GM19463 (cell line): ENCODE data around the gene NDUFV3.
"Not testable (repeated sequence)": the region's sequence is repeated elsewhere in the genome, so short reads cannot be mapped to it uniquely, and the experiment has no call there.

Source experiments
- ATAC-seq: cut with Tn5 transposase; IDR thresholded peaks from one replicate; pipeline ENCODE4 v1.9.1; 2021; ENCODE audit warnings: mild to moderate bottlenecking, moderate library complexity; ENCODE audit not compliant: unreplicated experiment

NDUFV3 gene

DNA sequence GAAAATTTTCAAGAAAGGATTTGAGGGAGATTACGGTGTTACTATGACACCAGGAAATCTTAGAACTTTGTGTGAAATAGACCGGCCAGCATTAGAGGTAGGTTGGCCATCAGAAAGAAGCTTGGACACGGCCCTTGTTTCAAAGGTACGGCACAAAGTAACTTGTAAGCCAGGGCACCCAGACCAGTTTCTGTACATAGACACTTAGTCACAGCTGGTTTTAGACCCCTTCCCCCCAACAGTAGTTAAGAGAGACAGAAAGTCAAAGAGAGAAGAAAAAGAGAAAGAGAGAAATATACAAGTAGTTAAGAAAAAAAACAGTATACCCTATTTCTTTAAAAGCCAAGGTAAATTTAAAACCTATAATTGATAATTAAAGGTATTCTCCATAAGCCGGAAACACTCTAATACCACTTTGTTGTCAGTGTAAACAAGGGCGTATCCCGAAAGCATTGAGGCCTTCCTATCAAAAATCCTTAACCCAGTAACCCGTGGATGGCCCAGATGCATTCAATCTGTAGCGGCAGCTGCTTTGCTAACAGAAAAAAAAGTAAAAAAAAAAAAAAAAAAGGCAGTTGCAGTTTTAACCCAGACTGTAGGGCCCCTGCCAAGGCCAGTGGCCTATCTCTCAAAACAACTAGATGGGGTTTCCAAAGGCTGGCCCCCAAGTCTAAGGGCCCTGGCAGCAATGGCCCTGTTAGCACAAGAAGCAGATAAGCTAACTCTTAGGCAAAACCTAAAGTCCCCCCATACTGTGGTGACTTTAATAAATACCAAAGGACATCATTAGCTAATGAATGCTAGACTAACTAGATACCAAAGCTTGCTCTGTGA, 40.2 kb downstream of the NDUFV3 start:
- not testable (repeated sequence) for ATAC-seq

DNA sequence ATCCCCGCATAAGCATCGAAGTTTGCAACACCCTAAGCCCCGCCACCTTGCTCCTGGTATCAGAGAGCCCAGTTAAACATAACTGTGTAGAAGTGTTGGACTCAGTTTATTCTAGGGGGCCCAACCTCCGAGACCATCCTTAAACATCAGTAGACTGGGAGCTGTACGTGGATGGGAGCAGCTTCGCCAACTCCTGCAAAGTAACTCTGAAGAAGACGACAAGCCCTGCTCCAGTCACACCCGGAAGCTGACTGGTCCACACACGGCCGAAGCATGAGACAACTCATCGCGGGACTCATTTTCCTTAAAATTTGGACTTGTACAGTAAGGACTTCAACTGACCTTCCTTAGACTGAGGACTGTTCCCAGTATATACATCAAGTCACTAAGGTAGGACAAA, 40.9 kb downstream of the NDUFV3 start:
- not testable (repeated sequence) for ATAC-seq

GRCh38 chr21:42936360-42936759, 43.3 kb downstream of the NDUFV3 start:
- not testable (repeated sequence) for ATAC-seq

DNA sequence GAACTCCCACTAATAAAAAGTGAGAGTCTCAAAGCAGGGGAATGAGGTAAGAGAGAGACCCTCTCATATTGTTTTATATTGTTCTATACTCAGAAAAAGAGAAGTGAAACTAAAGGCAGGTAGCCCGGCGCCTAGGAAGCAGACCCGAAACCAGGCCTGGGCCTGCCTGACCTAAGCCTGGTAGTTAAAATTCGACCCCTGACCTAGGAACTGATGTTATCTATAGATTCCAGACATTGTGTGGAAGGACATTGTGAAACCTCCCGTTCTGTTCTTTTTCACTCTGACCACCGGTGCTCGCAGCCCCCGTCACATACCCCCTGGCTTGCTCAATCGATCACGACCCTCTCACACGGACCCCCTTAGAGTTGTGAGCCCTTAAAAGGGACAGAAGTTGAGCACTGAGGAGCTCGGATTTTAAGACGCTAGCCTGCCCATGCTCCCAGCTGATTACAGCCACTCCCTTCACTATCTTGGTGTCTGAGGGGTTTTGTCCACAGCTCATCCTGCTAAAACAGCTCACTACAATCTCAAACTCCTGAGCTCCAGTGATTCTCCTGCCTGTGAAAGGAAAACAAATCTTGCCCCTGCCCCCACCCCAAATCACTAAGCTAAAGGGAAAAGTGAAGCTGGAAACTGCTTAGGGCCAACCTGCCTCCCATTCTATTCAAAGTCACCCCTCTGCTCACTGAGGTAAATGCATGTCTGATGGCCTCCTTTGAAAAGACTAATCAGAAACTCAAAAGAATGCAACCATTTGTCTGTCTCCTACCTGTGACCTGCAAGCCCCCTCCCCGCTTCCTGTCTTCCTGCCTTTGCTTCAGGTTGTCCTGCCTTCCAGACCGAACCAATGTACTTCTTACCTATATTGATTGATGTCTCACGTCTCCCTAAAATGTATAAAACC, 44.2 kb downstream of the NDUFV3 start:
- not testable (repeated sequence) for ATAC-seq

- no peak for ATAC-seq
These were observed 45.0 kb downstream of the NDUFV3 start for GRCh38 chr21:42937960-42938605.

DNA sequence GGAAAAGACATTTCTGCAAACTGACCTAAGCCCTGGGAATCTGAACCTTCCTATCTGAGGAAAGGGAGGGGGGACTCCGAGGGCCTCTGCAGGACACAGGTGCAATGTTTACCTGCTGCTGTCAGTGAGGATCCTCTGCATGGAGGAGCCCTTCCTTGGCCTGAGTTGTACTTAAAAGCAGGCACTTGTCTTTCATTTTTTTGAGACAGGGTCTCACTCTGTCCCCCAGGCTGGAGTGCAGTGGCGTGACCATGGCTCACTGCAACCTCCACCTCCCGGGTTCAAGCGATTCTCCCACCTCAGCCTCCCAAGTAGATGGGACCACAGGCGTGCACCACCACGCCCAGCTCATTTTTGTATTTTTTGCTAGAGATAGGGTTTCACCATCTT, 45.5 kb downstream of the NDUFV3 start:
- ATAC-seq: not testable (repeated sequence)

DNA sequence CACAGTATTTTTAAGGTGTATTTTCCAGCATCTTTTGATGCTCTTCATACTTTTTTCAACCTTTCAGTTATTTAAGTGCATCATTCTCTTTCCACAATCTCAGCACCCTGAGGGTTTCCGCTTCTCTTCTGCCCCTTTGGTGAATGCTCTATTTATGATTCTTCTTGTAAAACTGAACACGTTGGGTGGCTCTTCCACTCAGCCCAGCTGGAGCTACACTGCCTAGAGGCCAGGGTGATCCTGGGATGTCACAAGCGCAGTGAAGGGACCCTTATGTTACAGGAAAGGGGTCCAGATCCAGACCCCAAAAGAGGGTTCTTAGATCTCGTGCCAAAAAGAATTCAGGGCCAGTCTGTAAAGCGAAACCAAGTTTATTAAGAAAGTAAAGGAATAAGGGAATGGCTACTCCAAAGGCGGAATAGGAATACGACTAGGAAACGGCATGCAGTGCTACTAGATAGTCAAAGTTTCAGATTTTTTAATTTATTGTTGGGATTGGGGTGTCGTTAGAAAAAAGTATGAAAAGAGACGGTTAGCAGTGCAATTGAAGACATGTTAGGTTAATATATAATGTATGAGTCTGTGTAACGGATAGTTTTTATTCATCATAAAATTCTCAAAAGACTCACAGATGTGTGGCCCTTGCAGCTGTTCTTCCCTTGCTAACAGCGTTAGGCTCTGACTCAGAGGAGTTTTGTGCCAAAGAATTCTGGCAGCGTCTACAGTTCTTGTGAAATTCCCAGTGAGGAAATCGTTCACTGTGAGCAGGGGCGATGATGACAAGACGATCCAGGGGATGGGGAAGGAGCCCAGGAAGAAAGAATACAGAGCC, 46.7 kb downstream of the NDUFV3 start:
- ATAC-seq: no peak

DNA sequence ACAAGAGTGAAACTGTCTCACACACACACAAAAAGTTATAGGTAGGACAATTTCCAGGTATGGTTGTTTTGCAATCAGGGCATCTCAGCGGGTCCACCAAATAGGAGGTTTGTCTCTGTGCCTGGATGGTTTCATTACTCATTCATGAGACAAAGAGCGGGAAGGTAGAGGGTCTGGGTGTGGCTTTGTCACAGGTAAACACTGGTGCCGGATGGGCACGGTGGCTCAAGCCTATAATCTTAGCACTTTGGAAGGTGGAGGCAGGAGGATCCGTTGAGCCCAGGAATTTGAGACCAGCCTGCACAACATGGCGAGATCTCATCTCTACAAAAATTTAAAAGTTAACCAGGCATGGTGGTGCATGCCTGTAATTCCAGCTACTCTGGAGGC, 48.6 kb downstream of the NDUFV3 start:
- no peak for ATAC-seq

GRCh38 chr21:42942244-42942643, 49.1 kb downstream of the NDUFV3 start:
- ATAC-seq: no peak

DNA sequence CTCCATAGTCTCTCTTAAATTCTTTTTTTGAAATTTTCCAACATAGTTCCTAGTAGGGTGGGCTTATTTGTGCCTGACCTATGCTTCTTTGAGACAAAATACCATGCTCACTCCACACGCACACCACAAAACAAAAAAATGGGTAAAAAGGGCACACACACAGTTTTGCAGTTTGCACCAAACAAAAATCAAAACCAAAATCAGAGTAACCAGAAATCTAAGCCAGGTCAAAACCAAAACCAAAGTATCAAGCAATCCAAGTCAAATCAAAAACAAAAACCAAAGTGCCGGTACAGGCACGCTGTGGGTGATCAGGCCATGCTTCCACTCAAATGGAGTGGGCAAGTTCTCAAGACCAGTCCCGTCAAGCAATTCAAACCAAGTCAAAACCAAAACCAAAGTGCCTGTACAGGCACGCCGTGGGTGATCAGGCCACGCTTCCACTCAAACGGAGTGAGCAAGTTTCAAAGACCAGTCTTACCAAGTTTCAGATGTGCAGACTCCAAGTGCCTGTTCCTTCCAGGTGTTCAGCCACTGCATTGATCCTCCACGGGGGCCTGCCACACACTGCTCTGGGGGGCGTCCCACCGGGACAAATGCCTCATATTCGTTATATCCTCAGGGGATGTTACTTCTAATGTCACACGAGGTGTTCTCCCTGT, 56.1 kb downstream of the NDUFV3 start:
- not testable (repeated sequence) for ATAC-seq

- not testable (repeated sequence) for ATAC-seq
These were observed 58.1 kb downstream of the NDUFV3 start for GRCh38 chr21:42951193-42951592.

GRCh38 chr21:42956824-42957630, 63.9 kb downstream of the NDUFV3 start:
- ATAC-seq: no peak

DNA sequence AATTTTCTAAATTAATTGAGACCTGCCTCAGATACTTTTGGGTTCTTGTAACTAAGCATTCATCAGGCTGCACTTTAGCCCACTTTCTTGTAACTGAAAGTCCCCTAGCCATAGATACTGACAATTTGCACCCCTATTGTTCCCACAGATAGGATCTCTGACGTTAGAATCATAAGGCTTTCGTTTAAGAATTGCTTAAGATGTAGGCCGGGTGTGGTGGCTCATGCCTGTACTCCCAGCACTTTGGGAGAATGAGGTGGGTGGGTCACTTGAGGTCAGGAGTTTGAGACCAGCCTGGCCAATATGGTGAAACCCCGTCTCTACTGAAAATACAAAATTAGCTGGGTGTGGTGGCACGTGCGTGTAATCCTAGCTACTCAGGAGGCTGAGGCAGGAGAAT, 65.0 kb downstream of the NDUFV3 start:
- ATAC-seq: not testable (repeated sequence)

GRCh38 chr21:42959728-42960127, 66.6 kb downstream of the NDUFV3 start:
- ATAC-seq: no peak

DNA sequence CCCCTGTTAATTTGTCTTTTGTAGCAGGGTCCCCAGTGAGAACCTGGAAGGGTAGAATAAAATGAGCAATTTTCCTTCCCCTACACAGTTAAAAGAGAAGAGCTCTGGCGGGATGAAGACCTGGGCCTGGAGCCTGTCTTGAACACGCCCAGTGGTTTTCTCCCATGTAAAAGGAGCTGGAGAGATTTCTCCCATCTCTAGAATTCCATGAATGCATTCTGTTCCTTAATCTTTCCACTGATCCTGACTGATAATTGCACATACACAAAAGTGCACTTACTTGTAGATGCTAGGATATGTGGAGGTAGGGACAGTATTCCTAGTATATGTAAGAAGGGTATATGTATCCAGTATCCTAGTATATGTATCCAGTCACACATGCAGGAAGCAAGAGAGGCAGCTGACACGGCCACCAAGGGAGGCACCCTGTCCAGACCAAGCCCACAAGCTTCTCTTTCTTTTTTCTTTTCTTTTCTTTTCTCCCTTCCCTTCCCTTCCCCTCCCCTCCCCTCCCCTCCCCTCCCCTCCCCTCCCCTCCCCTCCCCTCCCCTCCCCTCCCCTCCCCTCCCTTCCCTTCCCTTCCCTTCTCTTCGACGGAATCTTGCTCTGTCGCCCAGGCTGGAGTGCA, 69.4 kb downstream of the NDUFV3 start:
- ATAC-seq: no peak
